Loucy (cell line): ENCODE results near the gene CABLES1.

ENCODE experiments used
- H2AFZ ChIP-seq: fragments of 200-600 bp; sonication (generic); 2 replicates; pipeline ENCODE4 v1.6.0; 2016; ENCODE audit warnings: antibody characterized with exemption, mild to moderate bottlenecking, low read length, moderate library complexity
- H3F3A ChIP-seq: fragments of 200-600 bp; 2 replicates; pipeline ENCODE4 v1.6.0; 2016; ENCODE audit warnings: antibody characterized with exemption, low read depth, mild to moderate bottlenecking
- H3K27me3 ChIP-seq: fragments of 200-600 bp; sonication (generic); 2 replicates; pipeline ENCODE4 v1.6.1; 2014; ENCODE audit warnings: low read length, mild to moderate bottlenecking; ENCODE audit not compliant: insufficient read depth, poor library complexity, severe bottlenecking
- H3K36me3 ChIP-seq: fragments of 200-600 bp; sonication (generic); 2 replicates; pipeline ENCODE4 v1.6.1; 2016; ENCODE audit warnings: low read length; ENCODE audit not compliant: insufficient read depth
- H3K4me1 ChIP-seq: fragments of 200-600 bp; sonication (generic); 2 replicates; pipeline ENCODE4 v1.5.1; 2014; ENCODE audit warnings: low read length, mild to moderate bottlenecking; ENCODE audit not compliant: insufficient read depth, poor library complexity, severe bottlenecking
- H3K4me2 ChIP-seq: fragments of 200-600 bp; sonication (generic); 2 replicates; pipeline ENCODE4 v1.6.0; 2014; ENCODE audit warnings: antibody characterized with exemption, low read length, low read depth, mild to moderate bottlenecking; ENCODE audit not compliant: poor library complexity, severe bottlenecking
- H3K4me3 ChIP-seq: fragments of 200-600 bp; sonication (generic); 2 replicates; pipeline ENCODE4 v1.5.1; 2014; ENCODE audit warnings: low read length, mild to moderate bottlenecking, mixed read lengths; ENCODE audit not compliant: poor library complexity, severe bottlenecking
- H3K79me2 ChIP-seq: fragments of 200-600 bp; sonication (generic); 2 replicates; pipeline ENCODE4 v1.6.1; 2014; ENCODE audit warnings: low read length; ENCODE audit not compliant: insufficient read depth
- H3K9ac ChIP-seq: fragments of 200-600 bp; sonication (generic); 2 replicates; pipeline ENCODE4 v1.6.0; 2014; ENCODE audit warnings: mild to moderate bottlenecking, low read depth, low read length, moderate library complexity; ENCODE audit not compliant: poor library complexity, severe bottlenecking
- H3K9me2 ChIP-seq: fragments of 200-600 bp; sonication (generic); replicated peaks from 2 replicates; pipeline ENCODE4 v1.6.1; 2016; ENCODE audit warnings: low read depth, low read length, mixed read lengths
- H3K9me3 ChIP-seq: fragments of 200-600 bp; sonication (generic); 2 replicates; pipeline ENCODE4 v1.6.1; 2014; ENCODE audit warnings: mild to moderate bottlenecking, antibody characterized with exemption, low read length, low read depth; ENCODE audit not compliant: insufficient read depth
- H4K20me1 ChIP-seq: fragments of 200-600 bp; sonication (generic); 2 replicates; pipeline ENCODE4 v1.6.0; 2014; ENCODE audit warnings: antibody characterized with exemption, low read length, mild to moderate bottlenecking; ENCODE audit not compliant: insufficient read depth, poor library complexity, severe bottlenecking
- CTCF ChIP-seq: fragments of 200-600 bp; sonication (generic); conservative IDR thresholded peaks from 2 replicates; pipeline ENCODE4 v1.5.1; 2014; ENCODE audit warnings: mild to moderate bottlenecking, antibody characterized with exemption, low read length
- EZH2phosphoT487 ChIP-seq: fragments of 200-600 bp; IDR thresholded peaks from 2 replicates; pipeline ENCODE4 v1.6.1; 2018; ENCODE audit warnings: antibody characterized with exemption, mild to moderate bottlenecking, moderate library complexity, borderline replicate concordance

CABLES1 gene

GRCh38 chr18:23105581-23106219 is 29.6 kb upstream of the CABLES1 start:
- no peak for TF ChIP-seq CTCF
- TF ChIP-seq EZH2phosphoT487: no peak
- Histone ChIP-seq H3K4me2 (peak overlapping the region; percentile 62), H3K27me3 (no peaks in the 10 kb centered on the region), H3K9ac (no peak overlapping the region), H3K4me3 (no peak overlapping the region), H3K36me3 (no peaks in the 10 kb centered on the region), H3K4me1 (peaks cover 13% of the 10 kb centered on the region), H2AFZ (no peak overlapping the region), H4K20me1 (no peaks in the 10 kb centered on the region), H3F3A (no peaks in the 10 kb centered on the region), H3K79me2 (no peaks in the 10 kb centered on the region), H3K9me3 (no peaks in the 10 kb centered on the region), H3K9me2 (no peaks in the 10 kb centered on the region)

GRCh38 chr18:23106575-23106974 is 28.7 kb upstream of the CABLES1 start:
- H3K4me3 ChIP-seq: peak overlapping the region; percentile 42
- no peaks in the 10 kb centered on the region for H3F3A ChIP-seq
- no peaks in the 10 kb centered on the region for H4K20me1 ChIP-seq
- peaks cover 13% of the 10 kb centered on the region for H3K4me1 ChIP-seq
- H3K79me2 ChIP-seq: no peaks in the 10 kb centered on the region
- no peaks in the 10 kb centered on the region for H3K36me3 ChIP-seq
- H3K4me2 ChIP-seq: peak overlapping the region; percentile 62
- H3K9me3 ChIP-seq: no peaks in the 10 kb centered on the region
- peak overlapping the region; percentile 19; the same call in 1 of the 2 replicates for H2AFZ ChIP-seq
- H3K27me3 ChIP-seq: no peaks in the 10 kb centered on the region
- H3K9me2 ChIP-seq: no peaks in the 10 kb centered on the region
- no peak overlapping the region for H3K9ac ChIP-seq
- no peak for TF ChIP-seq CTCF
- no peak for TF ChIP-seq EZH2phosphoT487

GRCh38 chr18:23107718-23108117 is 27.6 kb upstream of the CABLES1 start:
- H3K27me3 ChIP-seq: no peaks in the 10 kb centered on the region
- H3K4me2 ChIP-seq: no peak overlapping the region
- no peaks in the 10 kb centered on the region for H4K20me1 ChIP-seq
- H3K9ac ChIP-seq: no peak overlapping the region
- no peaks in the 10 kb centered on the region for H3K9me2 ChIP-seq
- no peak overlapping the region for H3K4me3 ChIP-seq
- H3F3A ChIP-seq: no peaks in the 10 kb centered on the region
- peaks cover 13% of the 10 kb centered on the region for H3K4me1 ChIP-seq
- no peaks in the 10 kb centered on the region for H3K79me2 ChIP-seq
- H3K9me3 ChIP-seq: no peaks in the 10 kb centered on the region
- no peak for TF ChIP-seq EZH2phosphoT487
- no peak for TF ChIP-seq CTCF
- no peaks in the 10 kb centered on the region for H3K36me3 ChIP-seq
- H2AFZ ChIP-seq: no peak overlapping the region
